SK-N-SH treated with all-trans-retinoic acid at 6 μM for 48 hours (cell line): ENCODE results near the gene ADRB1.

ENCODE experiments used
- ARNTL ChIP-seq: fragments of 450-650 bp; formaldehyde crosslinking; IDR thresholded peaks from 2 replicates; pipeline ENCODE4 v1.5.0; 2020; ENCODE audit warnings: low read depth, mild to moderate bottlenecking, moderate library complexity, borderline replicate concordance
- ESRRG ChIP-seq: fragments of 250-450 bp; sonication (Bioruptor Pico); IDR thresholded peaks from 2 replicates; pipeline ENCODE4 v1.6.1; 2021; ENCODE audit warnings: mild to moderate bottlenecking
- GLIS3 ChIP-seq: fragments of 250-450 bp; sonication (Bioruptor Pico); IDR thresholded peaks from 2 replicates; pipeline ENCODE4 v1.5.0; 2020; ENCODE audit warnings: mild to moderate bottlenecking, moderate library complexity
- RARB ChIP-seq: fragments of 250-450 bp; sonication (Bioruptor Pico); IDR thresholded peaks from 2 replicates; pipeline ENCODE4 v1.8.0; 2021; ENCODE audit warnings: mild to moderate bottlenecking, moderate library complexity
- ZFP3 ChIP-seq: fragments of 250-450 bp; sonication (Bioruptor Pico); IDR thresholded peaks from 2 replicates; pipeline ENCODE4 v1.5.0; 2020; ENCODE audit warnings: mild to moderate bottlenecking, moderate library complexity
- ZNF70 ChIP-seq: fragments of 450-650 bp; formaldehyde crosslinking; IDR thresholded peaks from 2 replicates; pipeline ENCODE4 v1.5.0; 2020; ENCODE audit warnings: mild to moderate bottlenecking, moderate library complexity

- TF ChIP-seq ZFP3 (CRISPR knock-in tag) (no peak), ARNTL (no peak), ZNF70 (no peak), RARB (CRISPR knock-in tag) (no peak), ESRRG (no peak), GLIS3 (CRISPR knock-in tag) (no peak)
Measured at GRCh38 chr10:114065049-114065435, 21.4 kb downstream of the ADRB1 start.
